GM21737 (cell line): ENCODE data around the gene KDM2A.
A peak's percentile ranks its signal among the peaks of the same experiment; 100 is the strongest.
"Not testable (repeated sequence)": the region's sequence is repeated elsewhere in the genome, so short reads cannot be mapped to it uniquely, and the experiment has no call there.

Experiments used
- ATAC-seq: cut with Tn5 transposase; IDR thresholded peaks from one replicate; pipeline ENCODE4 v1.9.1; 2021; ENCODE audit warnings: mild to moderate bottlenecking, moderate library complexity; ENCODE audit not compliant: unreplicated experiment

The KDM2A gene

DNA sequence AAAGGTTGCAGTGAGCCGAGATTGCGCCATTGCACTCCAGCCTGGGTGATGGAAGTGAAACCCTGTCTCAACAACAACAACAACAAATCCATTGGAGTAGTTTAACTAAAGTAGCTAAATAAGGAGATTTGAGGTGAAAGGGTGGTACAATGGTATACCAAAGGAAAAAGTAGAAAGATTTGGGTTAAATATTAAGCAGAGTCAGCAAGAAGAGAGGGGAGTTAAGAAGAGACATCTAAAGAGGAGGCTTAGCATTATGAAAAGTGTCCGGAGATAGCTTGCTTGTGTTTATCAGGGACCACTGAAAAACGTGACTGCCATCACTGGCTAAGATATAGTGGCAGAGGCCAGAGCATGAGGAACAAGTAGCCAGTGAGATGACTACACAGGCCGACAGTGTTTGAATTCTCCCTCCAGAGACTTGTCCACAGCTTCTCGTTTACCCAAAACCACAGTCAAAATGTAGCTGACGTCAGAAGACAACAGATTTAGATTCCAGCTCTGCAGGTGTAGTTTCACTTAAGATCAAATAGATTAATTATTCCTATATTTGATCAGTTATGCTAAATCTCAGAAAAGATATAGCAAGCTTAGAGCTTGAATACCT lies 114.6 kb downstream of the KDM2A start:
- no peak for ATAC-seq

DNA sequence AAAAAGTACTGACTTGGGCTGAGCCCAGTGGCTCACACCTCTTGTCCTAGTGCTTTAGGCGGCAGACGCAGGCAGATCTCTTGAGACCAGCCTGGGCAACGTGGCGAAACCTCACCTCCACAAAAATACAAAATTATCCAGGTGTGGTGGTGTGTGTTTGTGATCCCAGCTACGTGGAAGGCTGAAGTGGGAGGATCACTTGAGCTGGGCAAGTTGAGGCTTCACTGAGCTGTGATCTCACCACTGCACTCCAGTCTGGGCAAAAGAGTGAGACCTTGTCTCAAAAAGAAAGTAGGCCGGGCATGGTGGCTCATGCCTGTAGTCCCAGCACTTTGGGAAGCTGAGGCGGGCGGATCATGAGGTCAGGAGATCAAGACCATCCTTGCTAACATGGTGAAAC lies 115.5 kb downstream of the KDM2A start:
- not testable (repeated sequence) for ATAC-seq

DNA sequence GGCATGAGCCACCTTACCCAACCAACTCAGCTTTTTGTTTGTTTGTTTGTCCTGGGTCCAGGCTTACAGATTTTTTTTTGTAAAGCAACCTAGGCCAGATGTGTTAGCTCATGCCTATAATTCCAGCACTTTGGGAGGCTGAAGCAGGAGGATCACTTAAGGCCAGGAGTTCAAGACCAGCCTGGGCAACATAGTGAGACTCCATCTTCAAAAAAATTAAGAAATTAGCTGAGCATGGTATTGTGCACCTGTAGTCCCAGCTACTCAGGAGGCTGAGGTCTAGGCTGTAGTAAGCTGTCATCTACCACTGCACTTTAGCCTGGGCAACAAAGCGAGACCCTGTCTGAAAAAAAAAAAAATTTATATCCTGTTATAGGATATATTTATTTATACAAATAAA lies 118.5 kb downstream of the KDM2A start:
- no peak for ATAC-seq

DNA sequence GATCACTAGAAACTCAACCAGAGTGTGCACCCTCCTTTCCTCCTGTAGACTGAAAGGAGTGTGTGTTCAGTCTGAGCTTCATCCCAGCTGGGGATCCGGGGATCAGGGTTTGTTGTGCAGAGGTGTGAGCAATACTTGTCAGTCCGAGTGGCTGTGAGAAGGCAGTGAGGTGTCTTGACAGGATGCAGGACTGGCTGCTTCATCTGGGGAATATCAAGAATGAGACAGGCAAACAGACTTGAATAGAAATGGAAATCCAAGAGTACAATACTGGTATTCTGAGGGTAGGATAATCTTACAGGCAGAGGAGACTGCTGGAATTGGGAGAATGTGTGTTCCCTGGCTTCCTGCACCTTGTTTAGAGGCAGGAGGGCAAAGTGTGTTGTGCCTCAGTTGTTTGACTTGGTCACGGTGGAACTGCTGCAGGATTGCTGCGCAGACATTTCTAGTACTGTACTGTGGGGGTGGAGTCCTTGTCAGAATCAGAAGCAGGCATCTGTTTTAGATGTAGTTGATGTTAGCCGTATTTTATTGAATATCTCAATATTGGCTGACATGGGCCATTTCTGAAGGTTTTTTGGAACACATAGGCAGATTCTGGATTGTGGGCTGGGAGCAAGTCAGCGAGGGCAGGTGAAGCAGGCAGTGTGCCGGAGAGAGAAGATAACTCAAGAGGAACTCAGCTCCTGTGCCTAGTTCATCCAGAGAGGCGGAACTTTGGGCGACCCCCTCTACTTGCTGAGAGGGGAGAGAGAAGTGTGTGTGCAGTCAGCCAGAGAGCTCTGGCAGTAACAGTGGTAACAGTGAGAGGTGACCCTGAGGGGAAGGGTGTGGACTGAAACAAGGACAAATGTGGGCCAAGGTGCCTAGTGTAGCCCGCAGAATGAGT lies 120.1 kb downstream of the KDM2A start:
- ATAC-seq = no peak

- peak; percentile 76 for ATAC-seq
Observed at GRCh38 chr11:67239783-67240575, 120.9 kb downstream of the KDM2A start.

DNA sequence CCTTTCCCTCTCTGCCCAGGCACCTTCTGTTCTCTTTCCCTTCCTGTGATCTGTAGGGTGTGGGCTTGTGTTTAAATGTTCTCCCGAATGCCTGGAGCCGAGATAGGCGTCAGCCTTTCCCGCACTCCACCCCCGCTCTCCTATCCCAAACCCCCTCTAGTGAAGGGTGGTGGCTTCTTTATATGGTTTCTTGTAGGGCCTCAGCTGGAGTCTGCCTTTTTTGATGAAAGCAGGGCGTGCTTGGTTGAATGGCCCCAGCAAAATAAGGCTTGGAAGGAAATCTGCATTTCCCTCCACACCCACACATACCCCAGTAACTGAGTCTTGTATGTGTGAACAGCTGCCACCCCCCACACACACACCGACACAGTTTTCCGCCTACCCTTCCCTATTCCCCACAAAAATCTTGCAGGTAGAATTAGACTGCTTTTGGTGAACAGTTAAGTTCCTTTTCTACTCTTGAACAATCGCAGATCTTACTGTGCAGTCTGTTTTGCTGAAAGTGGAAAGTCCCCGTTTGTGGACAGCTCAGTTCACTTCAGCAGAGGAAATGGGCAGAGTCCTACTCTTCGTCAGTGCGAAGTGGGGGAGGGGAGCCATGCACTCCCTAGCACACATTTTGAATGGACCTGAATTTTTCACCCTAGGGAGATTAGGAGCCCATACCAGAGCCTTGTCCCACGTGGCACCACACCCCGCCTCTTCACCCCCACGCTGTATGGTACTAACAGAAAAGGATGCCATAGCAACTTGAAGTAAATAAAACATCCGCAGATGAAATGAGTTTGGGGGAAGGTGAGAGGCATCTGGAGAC lies 121.7 kb downstream of the KDM2A start:
- ATAC-seq = peak; percentile 41

- no peak for ATAC-seq
Observed at GRCh38 chr11:67242548-67242947, 123.5 kb downstream of the KDM2A start.

- no peak for ATAC-seq
Observed at GRCh38 chr11:67243051-67243450, 124.0 kb downstream of the KDM2A start.

DNA sequence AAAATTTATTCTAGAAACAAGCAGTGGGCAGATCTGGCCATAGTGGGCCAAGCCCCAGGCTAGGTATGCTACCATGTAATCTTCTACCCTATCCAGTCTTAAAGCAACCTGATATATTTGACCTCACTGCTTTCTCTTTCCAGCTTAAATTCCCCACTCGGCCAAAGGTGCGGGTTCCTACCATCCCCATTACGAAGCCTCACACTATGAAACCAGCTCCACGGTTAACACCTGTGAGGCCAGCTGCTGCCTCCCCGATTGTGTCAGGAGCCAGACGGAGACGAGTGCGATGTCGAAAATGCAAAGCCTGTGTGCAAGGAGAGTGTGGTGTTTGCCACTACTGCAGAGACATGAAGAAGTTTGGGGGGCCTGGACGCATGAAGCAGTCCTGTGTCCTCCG lies 126.0 kb downstream of the KDM2A start:
- ATAC-seq = no peak

- no peak for ATAC-seq
Observed at GRCh38 chr11:67247946-67248550, 129.0 kb downstream of the KDM2A start.

DNA sequence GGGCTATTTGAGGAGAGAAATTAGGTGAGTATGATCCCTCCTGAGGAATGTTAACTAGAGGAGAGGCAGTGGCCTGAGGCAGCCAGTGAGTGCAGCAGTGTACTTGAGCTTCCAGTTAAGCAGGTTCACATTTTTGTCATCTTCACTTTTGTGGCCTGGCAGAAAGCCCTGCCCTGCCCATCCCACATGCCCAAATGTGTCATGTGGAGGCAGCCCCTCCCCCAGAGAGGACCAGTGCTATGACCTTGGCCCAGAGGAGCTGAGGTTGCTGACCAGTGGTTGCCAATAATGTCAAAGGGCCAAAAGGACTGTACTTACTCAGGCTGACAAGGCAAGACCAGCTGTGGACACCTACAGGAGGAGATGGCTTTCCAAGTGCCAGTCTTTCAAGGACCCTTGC lies 129.6 kb downstream of the KDM2A start:
- ATAC-seq = no peak

- no peak for ATAC-seq
Observed at GRCh38 chr11:67250059-67251043, 131.3 kb downstream of the KDM2A start.

DNA sequence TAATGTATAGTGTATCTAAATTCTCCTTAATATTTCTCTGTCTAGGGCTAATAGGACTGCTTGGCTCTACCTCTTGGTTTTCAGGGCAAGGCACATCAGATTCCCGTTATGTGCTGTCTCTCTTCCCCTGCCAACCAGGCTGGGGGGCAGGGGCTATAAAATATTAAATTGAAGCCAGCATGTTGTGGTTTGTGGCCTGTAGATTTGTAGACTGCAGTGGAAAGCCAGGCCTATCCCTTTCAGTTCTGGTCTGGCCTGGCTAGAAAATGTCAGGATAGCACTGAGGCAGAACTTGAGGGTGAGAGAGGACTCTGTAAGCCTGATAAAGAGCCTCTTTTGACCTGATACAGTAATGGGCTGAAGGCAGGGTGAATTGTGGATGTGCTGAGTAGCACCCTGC lies 132.8 kb downstream of the KDM2A start:
- no peak for ATAC-seq

GRCh38 chr11:67252831-67253239 lies 133.8 kb downstream of the KDM2A start:
- ATAC-seq = no peak

DNA sequence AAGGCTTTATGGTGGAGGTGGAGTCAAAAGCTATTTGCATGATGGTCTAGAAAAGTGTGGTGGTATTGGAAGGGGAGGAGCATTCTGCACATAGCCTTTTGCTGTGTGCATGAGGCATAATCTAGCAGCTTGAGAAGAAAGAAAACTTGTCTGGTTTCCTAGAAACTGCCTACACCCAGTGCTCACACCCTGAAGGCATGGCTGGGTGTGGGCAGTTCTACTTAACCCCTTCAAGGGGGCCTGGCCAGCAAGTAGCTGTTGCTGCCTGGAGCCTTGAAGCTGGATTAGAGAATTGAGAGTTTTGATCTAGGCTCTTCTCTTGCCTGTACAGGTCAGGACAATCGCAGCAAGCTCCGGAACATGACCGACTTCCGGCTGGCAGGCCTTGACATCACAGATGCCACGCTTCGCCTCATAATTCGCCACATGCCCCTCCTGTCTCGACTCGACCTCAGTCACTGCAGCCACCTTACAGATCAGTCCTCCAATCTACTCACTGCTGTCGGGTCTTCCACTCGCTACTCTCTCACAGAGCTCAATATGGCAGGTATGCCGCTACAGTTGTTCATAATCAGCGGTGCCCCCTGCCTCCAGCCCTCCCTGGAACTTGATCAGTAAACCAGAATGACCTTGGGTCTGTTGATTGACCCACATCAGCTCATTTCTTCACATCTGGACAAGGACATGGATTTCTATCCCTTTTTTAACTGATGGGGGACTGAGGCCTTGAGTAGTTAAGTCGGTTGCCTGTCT lies 135.0 kb downstream of the KDM2A start:
- ATAC-seq = no peak

DNA sequence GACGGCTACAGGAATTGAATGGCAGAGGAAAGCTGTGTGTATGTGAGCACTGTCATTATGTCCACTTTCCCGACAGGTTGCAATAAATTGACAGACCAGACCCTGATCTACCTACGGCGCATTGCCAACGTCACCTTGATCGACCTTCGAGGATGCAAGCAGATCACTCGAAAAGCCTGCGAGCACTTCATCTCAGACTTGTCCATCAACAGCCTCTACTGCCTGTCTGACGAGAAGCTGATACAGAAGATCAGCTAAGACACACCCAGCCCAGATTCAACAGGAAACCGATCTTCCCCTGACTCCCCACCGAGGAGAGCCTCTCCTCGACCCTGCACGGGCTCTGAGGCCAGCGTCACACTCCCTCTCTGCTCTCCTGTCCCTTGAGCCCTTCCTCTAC lies 135.7 kb downstream of the KDM2A start:
- ATAC-seq = no peak

DNA sequence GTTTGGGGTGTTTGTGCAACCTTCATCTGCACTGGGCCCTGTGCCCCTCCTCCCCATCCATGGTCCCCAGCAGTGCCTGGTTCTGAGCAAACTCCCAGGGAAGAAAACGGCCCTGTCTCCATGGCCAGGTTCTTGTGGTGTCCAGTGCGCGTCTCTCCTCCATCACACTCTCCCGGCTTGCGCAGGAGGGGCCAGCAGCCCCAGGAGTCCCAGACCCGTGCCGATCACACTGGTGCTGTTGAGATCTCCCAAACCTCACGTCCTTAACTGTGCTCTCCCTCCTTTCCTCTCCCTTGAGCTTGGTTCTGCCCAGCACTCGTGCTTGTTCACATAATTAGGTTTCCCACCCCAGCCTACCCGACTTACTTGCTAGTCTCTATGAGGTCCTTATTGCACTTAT lies 136.3 kb downstream of the KDM2A start:
- no peak for ATAC-seq

GRCh38 chr11:67255864-67256263 lies 136.8 kb downstream of the KDM2A start:
- no peak for ATAC-seq
